GM13977 (cell line): Measurements from ENCODE around the gene CARD16.

Experiments used
- DNase-seq: peaks from one replicate; pipeline ENCODE4 v3.0.0; 2012; ENCODE audit warnings: low spot score
- CTCF ChIP-seq: IDR thresholded peaks from 2 replicates; pipeline ENCODE4 v1.5.1; 2012; ENCODE audit warnings: mild to moderate bottlenecking, control low read depth; ENCODE audit not compliant: insufficient read depth; ENCODE audit errors: extremely low read depth, missing control alignments
- in situ Hi-C: fragments of 300-500 bp; cut with MboI; formaldehyde crosslinking; loops from one replicate; pipeline ENCODE4 v1.12.0; 2022; ENCODE audit warnings: low sequenced_read_pairs, low pct_unique_long_range_greater_than_20kb, mixed read lengths, inconsistent platforms; ENCODE audit not compliant: unreplicated experiment

The CARD16 gene

GRCh38 chr11:104991994-104992393 lies 53.1 kb downstream of the CARD16 start:
- in situ Hi-C loops, result no loop called here
- no peak for TF ChIP-seq CTCF

More at GRCh38 chr11:104991994-104992393, 53.1 kb downstream of the CARD16 start:
- DNase-seq, result no peak
